ENCODE measurements around the gene TXNRD1.

The TXNRD1 gene

GRCh38 chr12:104353012-104353981 lies 137.7 kb downstream of the TXNRD1 start:
- DNase-seq (ENCODE audit: low read depth) = no peak
- TF ChIP-seq, protein P1, sequence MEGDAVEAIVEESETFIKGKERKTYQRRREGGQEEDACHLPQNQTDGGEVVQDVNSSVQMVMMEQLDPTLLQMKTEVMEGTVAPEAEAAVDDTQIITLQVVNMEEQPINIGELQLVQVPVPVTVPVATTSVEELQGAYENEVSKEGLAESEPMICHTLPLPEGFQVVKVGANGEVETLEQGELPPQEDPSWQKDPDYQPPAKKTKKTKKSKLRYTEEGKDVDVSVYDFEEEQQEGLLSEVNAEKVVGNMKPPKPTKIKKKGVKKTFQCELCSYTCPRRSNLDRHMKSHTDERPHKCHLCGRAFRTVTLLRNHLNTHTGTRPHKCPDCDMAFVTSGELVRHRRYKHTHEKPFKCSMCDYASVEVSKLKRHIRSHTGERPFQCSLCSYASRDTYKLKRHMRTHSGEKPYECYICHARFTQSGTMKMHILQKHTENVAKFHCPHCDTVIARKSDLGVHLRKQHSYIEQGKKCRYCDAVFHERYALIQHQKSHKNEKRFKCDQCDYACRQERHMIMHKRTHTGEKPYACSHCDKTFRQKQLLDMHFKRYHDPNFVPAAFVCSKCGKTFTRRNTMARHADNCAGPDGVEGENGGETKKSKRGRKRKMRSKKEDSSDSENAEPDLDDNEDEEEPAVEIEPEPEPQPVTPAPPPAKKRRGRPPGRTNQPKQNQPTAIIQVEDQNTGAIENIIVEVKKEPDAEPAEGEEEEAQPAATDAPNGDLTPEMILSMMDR (IDR thresholded peaks at IDR 0.05; ENCODE audit: low read depth, low read length, missing control alignments) = no peak
- no peak overlapping the region for H3K4me3 ChIP-seq (ENCODE audit: low read depth, low read length)

DNA sequence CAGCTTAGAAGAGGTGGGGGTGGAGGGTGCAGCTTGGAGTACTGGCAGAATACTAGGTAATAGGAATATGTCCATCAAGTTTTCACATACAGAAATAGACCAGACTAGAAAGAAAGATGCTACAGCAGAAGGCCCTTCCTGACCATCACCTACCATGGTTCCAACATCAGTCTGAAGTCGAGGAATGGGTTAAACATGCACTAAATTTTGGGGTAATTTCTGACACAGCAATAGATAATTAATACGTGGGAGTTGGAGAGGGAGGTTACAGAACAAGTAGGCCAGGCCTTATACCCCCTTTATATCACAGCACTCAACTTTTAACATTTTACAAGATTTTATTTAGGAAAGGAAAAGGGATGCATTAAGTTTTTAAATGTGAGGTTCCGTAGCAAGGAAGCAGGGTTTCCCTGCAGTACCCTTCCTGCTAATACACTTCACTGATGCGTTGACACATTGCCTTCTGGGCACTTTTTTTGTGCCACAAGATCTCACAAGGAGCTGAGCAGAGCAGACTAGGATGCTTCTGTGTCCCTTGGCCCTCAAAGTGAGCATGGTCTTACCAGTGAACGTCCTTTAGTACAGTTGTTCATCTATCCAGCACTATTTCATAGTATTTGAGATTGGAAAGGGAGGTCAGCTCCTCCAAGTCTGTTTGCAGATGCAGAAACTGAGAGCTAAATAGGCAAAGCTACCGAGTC lies 138.7 kb downstream of the TXNRD1 start:
- no peak for DNase-seq (ENCODE audit: low read depth)
- TF ChIP-seq, protein P1 (IDR thresholded peaks at IDR 0.05; ENCODE audit: low read depth, low read length, missing control alignments) = no peak
- no peak overlapping the region for H3K4me3 ChIP-seq (ENCODE audit: low read depth, low read length)

DNA sequence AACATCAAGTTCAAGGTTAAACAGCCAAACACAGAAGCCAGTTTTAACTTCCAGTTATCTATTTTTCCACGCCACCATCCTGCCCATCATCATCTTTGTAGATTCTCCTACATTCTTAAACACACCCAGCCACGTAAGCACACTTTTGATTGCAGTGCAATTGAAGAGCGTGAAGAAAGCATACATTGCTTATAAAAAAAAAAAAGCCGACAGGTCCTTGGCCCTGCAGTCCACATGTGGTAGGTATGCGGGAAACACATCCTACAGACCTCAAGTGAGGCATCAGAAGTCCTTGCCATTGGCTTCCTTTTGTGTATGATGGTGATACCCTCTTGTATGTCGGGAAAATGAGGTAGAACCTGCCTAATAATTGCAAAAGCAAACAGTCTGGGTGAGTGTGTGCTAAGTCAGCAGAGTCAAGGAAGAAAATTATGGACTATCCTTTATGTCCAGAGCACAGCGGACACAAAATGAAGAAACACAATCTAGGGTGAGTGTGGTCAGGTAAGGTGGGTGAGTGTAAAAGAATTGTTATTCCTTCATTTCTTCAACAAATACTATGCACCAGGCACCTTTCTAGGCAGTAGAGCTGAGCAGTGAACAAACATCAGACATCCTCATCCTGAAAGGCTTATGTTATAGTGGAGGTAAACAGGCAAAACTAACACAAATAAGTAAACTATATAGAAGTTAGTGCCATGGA lies 139.4 kb downstream of the TXNRD1 start:
- no peak overlapping the region for H3K4me3 ChIP-seq (ENCODE audit: low read depth, low read length)
- TF ChIP-seq, protein P1 (IDR thresholded peaks at IDR 0.05; ENCODE audit: low read depth, low read length, missing control alignments) = no peak
- DNase-seq (ENCODE audit: low read depth) = no peak

GRCh38 chr12:104355630-104356029 lies 140.1 kb downstream of the TXNRD1 start:
- TF ChIP-seq, protein P1 (IDR thresholded peaks at IDR 0.05; ENCODE audit: low read depth, low read length, missing control alignments) = no peak
- DNase-seq (ENCODE audit: low read depth) = no peak
- no peak overlapping the region for H3K4me3 ChIP-seq (ENCODE audit: low read depth, low read length)

DNA sequence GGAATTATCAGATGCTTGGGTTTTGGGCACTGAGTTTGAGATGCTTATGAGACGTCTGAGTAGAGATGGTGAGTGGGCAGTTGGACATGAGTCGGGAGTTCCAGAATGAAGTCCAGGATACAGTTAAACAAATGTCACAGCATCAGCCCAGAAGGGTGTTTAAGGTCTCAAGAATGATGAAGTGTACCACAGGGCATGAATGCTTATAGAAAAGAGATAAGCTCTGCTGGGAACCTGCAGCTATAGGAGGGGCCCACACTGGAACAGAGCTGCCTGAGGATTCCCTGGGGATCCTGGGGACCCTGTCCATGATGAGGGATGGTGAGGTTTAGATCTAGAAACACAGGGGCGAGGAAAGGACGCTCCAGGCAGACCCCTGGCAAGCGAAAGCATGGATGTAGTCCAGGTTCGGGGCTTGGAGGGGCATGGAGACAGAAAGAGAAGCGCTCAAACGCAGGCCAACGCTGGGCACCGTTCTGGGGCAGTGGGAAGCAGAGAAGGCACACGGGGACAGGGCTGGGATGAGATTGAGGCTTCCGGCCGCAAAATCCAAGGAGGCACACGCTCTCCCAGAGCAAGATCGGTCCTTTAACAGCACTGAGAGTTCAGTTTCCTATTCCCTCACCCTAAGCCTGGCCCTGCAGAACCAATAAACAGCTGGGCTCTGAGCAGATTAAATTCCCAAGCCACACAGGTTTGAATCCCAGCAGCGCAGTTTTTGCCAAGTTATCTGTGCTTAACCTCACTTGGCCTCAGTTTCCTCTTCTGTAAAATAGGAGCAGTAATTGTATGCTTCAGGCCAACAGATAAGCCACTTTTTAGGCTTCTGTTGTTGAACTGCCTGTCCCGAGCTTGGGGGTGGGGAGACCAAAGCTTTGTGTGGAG lies 140.9 kb downstream of the TXNRD1 start:
- TF ChIP-seq, protein P1 (IDR thresholded peaks at IDR 0.05; ENCODE audit: low read depth, low read length, missing control alignments) = no peak
- no peak for DNase-seq (ENCODE audit: low read depth)
- H3K4me3 ChIP-seq (ENCODE audit: low read depth, low read length) = no peak overlapping the region

- no peak overlapping the region for H3K4me3 ChIP-seq (ENCODE audit: low read depth, low read length)
- DNase-seq (ENCODE audit: low read depth) = no peak
- TF ChIP-seq, protein P1 (IDR thresholded peaks at IDR 0.05; ENCODE audit: low read depth, low read length, missing control alignments) = no peak
These were observed 141.9 kb downstream of the TXNRD1 start for GRCh38 chr12:104357421-104357952.
